GM19463 (cell line): ENCODE results near the gene RAPGEF5.

Experiments
- ATAC-seq: cut with Tn5 transposase; IDR thresholded peaks from one replicate; pipeline ENCODE4 v1.9.1; 2021; ENCODE audit warnings: mild to moderate bottlenecking, moderate library complexity; ENCODE audit not compliant: unreplicated experiment

The RAPGEF5 gene

GRCh38 chr7:22318376-22318775, 38.6 kb downstream of the RAPGEF5 start:
- ATAC-seq, result no peak

- no peak for ATAC-seq
These were observed 39.3 kb downstream of the RAPGEF5 start for GRCh38 chr7:22317632-22318031.

GRCh38 chr7:22316914-22317313, 40.0 kb downstream of the RAPGEF5 start:
- ATAC-seq, result no peak

- ATAC-seq, result no peak
These were observed 49.1 kb downstream of the RAPGEF5 start for GRCh38 chr7:22307816-22308215.

GRCh38 chr7:22305706-22306105, 51.2 kb downstream of the RAPGEF5 start:
- ATAC-seq, result no peak

- ATAC-seq, result no peak
These were observed 54.0 kb downstream of the RAPGEF5 start for GRCh38 chr7:22302951-22303423.

- ATAC-seq, result no peak
These were observed 54.8 kb downstream of the RAPGEF5 start for GRCh38 chr7:22302193-22302592.

- ATAC-seq, result no peak
These were observed 55.2 kb downstream of the RAPGEF5 start for GRCh38 chr7:22301790-22302189.

- no peak for ATAC-seq
These were observed 56.1 kb downstream of the RAPGEF5 start for GRCh38 chr7:22300839-22301238.

GRCh38 chr7:22296916-22297315, 60.0 kb downstream of the RAPGEF5 start:
- ATAC-seq, result no peak

GRCh38 chr7:22296265-22296566, 60.7 kb downstream of the RAPGEF5 start:
- no peak for ATAC-seq

GRCh38 chr7:22295402-22296264, 61.3 kb downstream of the RAPGEF5 start:
- no peak for ATAC-seq

- no peak for ATAC-seq
These were observed 64.4 kb downstream of the RAPGEF5 start for GRCh38 chr7:22292531-22292930.

- no peak for ATAC-seq
These were observed 65.0 kb downstream of the RAPGEF5 start for GRCh38 chr7:22291977-22292376.

GRCh38 chr7:22288202-22288601, 68.8 kb downstream of the RAPGEF5 start:
- ATAC-seq, result no peak

GRCh38 chr7:22287412-22287811, 69.5 kb downstream of the RAPGEF5 start:
- ATAC-seq, result no peak

GRCh38 chr7:22286436-22286835, 70.5 kb downstream of the RAPGEF5 start:
- ATAC-seq, result no peak

- no peak for ATAC-seq
These were observed 75.5 kb downstream of the RAPGEF5 start for GRCh38 chr7:22281481-22281880.

- no peak for ATAC-seq
These were observed 76.9 kb downstream of the RAPGEF5 start for GRCh38 chr7:22280031-22280430.

GRCh38 chr7:22278660-22279059, 78.3 kb downstream of the RAPGEF5 start:
- no peak for ATAC-seq

GRCh38 chr7:22277375-22277774, 79.6 kb downstream of the RAPGEF5 start:
- no peak for ATAC-seq

GRCh38 chr7:22275661-22276060, 81.3 kb downstream of the RAPGEF5 start:
- ATAC-seq, result no peak

GRCh38 chr7:22271311-22271710, 85.6 kb downstream of the RAPGEF5 start:
- no peak for ATAC-seq
